AG04449 (cell line): Measurements from ENCODE around the gene C1orf159.

Experiments used
- CTCF ChIA-PET: fragments of 350-600 bp; formaldehyde crosslinking; extraction: SDS; loops from one replicate; lab custom pipeline; 2021; ENCODE audit warnings: antibody characterized with exemption; lab: Yijun Ruan, JAX
- POLR2A ChIA-PET: fragments of 400-600, 350-600 bp; formaldehyde crosslinking; extraction: SDS; loops from one replicate; lab custom pipeline; 2020; ENCODE audit warnings: antibody characterized with exemption, inconsistent platforms; lab: Yijun Ruan, JAX
- DNase-seq: peaks from one replicate; pipeline ENCODE4 v3.0.0-alpha.2; 2010; ENCODE audit warnings: low read depth, low spot score
- H3K4me3 ChIP-seq: 2 replicates; pipeline ENCODE4 v1.5.1; 2011; ENCODE audit warnings: low read depth, mild to moderate bottlenecking, control low read depth, low read length
- TF ChIP-seq, protein P1 (sequence below): IDR thresholded peaks from one replicate; pipeline ENCODE4 v1.5.1; 2011; ENCODE audit warnings: mild to moderate bottlenecking, moderate library complexity, low read length, control low read depth, inconsistent platforms; ENCODE audit not compliant: insufficient read depth; ENCODE audit errors: missing control alignments

Gene C1orf159

DNA sequence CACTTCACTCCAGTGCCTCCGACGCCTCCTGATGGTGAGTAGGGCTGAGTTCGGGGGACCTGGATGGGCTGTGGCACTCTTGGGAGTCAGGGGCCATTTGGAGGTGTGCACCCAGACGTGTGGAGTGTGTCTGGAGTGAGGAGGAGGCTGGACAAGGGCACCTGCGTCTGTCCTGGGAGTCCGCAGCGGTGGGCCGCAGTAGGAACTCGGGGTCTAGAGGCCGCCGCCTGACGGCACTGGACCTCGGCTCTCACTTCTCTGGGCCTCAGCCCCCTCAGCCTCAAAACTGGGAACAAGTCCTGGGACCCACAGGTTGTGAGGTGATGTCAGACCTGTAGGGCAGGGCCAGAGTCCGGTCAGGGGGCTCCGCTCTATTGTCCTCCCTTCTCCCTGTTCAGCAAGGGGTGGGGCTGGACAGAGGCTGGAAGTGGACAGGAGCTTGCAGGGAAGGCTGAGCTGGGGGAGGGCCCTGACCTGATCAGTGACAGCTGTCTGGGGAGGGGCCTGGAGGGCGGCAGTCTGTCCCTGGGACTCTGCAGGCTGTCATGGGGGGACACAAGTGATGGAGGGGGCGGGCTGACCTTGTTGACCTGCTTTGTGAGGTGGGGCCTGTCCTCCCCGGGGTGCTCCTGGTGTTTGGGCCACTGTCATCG lies 80.5 kb downstream of the C1orf159 start:
- H3K4me3 ChIP-seq, result no peak overlapping the region
- TF ChIP-seq, protein P1, sequence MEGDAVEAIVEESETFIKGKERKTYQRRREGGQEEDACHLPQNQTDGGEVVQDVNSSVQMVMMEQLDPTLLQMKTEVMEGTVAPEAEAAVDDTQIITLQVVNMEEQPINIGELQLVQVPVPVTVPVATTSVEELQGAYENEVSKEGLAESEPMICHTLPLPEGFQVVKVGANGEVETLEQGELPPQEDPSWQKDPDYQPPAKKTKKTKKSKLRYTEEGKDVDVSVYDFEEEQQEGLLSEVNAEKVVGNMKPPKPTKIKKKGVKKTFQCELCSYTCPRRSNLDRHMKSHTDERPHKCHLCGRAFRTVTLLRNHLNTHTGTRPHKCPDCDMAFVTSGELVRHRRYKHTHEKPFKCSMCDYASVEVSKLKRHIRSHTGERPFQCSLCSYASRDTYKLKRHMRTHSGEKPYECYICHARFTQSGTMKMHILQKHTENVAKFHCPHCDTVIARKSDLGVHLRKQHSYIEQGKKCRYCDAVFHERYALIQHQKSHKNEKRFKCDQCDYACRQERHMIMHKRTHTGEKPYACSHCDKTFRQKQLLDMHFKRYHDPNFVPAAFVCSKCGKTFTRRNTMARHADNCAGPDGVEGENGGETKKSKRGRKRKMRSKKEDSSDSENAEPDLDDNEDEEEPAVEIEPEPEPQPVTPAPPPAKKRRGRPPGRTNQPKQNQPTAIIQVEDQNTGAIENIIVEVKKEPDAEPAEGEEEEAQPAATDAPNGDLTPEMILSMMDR, result no peak
- no peak for DNase-seq
- ChIA-PET CTCF (interaction anchor here (1.3 kb wide), 1 partner anchor 51 kb away, joined by 3 read pairs; no protein-coding TSS in a partner anchor), POLR2A (no interaction called here)

DNA sequence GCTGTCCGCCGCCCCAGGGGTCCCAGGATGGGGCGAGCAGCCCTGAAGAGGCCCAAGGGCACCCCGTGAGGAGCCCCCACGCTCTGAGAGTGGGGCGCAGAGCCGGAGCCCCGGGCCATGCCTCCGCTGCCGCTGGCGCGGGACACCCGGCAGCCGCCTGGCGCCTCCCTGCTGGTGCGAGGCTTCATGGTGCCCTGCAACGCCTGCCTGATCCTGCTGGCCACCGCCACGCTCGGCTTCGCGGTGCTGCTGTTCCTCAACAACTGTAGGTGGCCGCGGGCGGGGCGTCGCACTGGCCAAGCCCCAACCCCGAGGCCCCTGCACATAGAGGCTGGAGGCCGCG lies 81.5 kb downstream of the C1orf159 start:
- TF ChIP-seq, protein P1, result no peak
- ChIA-PET CTCF (interaction anchor here (2.4 kb wide), 1 partner anchor 10 kb away, joined by 11 read pairs; no protein-coding TSS in a partner anchor), POLR2A (no interaction called here)
- no peak overlapping the region for H3K4me3 ChIP-seq
- no peak for DNase-seq

DNA sequence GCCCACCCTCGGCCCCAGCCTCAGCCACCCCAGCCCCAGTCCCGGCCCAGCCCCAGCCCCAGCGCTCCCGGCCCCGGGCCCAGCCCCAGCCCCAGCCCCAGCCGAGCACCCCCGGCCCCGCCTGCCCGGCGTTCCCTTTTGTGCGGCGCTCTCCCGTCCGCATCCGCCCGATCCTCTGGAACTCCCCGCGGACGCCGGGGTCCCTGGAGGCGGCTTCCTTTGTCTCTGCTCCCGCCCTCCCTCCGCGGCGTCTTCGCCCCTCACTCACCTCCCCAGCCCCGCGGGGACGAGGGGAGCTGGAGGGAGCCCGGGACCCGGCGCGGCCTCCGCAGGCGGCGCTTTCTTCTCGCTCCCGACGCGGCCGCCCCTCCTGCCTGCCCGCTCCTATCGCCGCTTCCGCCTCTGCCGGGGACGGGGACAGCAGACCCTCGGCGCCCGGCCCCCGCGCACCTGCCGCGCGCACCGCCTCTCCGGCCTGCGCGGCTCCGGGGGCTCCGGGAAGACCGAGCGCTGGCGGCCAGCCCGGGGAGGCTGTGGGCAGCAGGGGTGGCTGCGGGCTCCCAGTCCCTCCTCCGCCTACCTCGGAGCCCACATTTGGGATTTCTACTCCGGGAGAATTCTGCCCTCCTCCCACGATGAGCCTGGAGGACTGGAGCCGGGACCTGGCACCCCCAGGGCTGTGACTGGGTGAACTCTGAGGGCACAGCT lies 82.0 kb downstream of the C1orf159 start:
- TF ChIP-seq, protein P1, result no peak
- no peak for DNase-seq
- ChIA-PET POLR2A (interaction anchor here (0.6 kb wide), 1 partner anchor 14 kb away, joined by 3 read pairs; the partner anchor contains the start of gene AGRN), CTCF (interaction anchor here (0.8 to 2.4 kb wide), 5 partner anchors 10 to 174 kb away, joined by 3 to 11 read pairs (median 6); no protein-coding TSS in a partner anchor)
- H3K4me3 ChIP-seq, result no peak overlapping the region

DNA sequence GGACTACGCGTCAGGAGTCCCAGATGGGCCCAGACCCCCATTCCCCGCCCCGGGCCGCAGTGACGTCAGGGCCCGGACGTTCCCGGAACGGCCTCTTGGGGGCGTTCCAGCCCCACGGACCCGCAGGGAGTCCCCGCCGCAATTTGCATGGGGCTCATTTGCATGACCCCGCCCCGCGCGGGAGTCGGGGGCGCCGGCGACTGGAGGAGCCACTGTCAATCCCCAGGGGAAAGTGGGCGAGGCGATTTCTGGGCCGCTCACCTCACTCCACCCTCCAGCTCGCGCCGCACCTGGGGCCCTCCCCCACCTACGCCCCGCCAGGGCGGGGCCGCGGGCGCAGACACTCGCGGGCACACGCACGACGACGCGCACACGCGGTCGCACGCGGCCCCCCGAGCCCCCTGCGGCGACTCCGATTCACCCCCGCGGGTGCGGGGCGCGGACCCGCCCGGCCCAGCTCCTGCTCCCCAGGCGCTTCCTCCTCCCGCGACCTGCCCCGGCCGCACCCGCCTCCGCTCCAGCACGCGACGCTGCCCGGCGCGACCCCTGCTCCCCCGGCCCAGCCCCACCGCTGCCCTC lies 82.8 kb downstream of the C1orf159 start:
- no peak for DNase-seq
- ChIA-PET POLR2A (interaction anchor here (0.6 to 0.8 kb wide), 2 partner anchors 14 kb away, joined by 3 read pairs; partner anchors contain the start of gene AGRN), CTCF (interaction anchor here (0.8 to 2.7 kb wide), 8 partner anchors 8 to 338 kb away, joined by 3 to 17 read pairs (median 6); partner anchors contain the start of gene AGRN)
- peak overlapping the region; percentile 29 for H3K4me3 ChIP-seq
- TF ChIP-seq, protein P1, result peak; percentile 82

DNA sequence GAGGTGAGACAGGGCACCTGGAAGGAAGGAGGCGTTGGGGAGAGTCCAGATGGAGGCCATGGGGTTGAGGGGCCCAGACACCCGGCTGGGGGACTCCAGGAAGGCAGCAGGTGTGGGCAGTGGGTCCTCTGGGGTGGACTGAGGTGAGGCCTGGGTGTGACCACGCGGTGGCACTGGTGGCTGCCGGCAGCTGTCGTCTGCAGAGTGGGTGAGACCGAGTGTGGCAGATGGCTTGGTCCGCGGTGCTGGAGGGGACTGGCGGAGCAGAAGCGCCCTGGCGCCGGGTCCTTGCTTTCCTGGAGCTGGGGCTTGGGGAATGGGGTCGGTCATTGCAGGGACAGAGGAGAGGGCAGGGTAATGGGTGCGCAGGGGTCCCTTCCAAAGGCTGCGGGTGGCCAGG lies 83.5 kb downstream of the C1orf159 start:
- ChIA-PET CTCF (interaction anchor here (0.7 to 2.7 kb wide), 9 partner anchors 7 to 339 kb away, joined by 3 to 17 read pairs (median 5); partner anchors contain the start of gene AGRN), POLR2A (interaction anchor here (0.8 to 1.2 kb wide), 2 partner anchors 13 to 14 kb away, joined by 3 to 5 read pairs; partner anchors contain the start of gene AGRN)
- TF ChIP-seq, protein P1, result no peak
- no peak for DNase-seq
- no peak overlapping the region for H3K4me3 ChIP-seq
